ENCODE results near the gene PRLR.

GRCh38 chr5:35274839-35275509, 44.7 kb upstream of the PRLR start:
- TF ChIP-seq CTCF (IDR thresholded peaks at IDR 0.05; ENCODE audit: low read depth, low read length) (no peak), POLR2A (IDR thresholded peaks at IDR 0.05; ENCODE audit: extremely low read depth, insufficient read length) (no peak)

All from NB4 (cell line).